ENCODE data around the gene PLCD3. TPM values are rescaled to one million over a fixed set of nuclear protein-coding genes. Genes with fewer than 3 reads are reported as not detected.
"Not testable (repeated sequence)": the region's sequence is repeated elsewhere in the genome, so short reads cannot be mapped to it uniquely, and the experiment has no call there.

Gene PLCD3
- total RNA-seq, 1 donor from 2014 or later, result 12.0 TPM

- DNase-seq (ENCODE audit: low spot score), result peak; percentile 99
Measured at GRCh38 chr17:45135192-45135977, 3.1 kb upstream of the PLCD3 start, which contains the start of gene ACBD4. ACBD4 (plus strand) TSS chr17:45135687; CDS start chr17:45136145, 458 bp downstream.

- peak; percentile 80 for DNase-seq (ENCODE audit: low spot score)
Measured at GRCh38 chr17:45132572-45133463, 503 bp upstream of the PLCD3 start.

- peak; percentile 49 for DNase-seq (ENCODE audit: low spot score)
Measured at GRCh38 chr17:45131616-45132319, 547 bp downstream of the PLCD3 start.

GRCh38 chr17:45130681-45131615 lies 1.4 kb downstream of the PLCD3 start:
- no peak for DNase-seq (ENCODE audit: low spot score)

GRCh38 chr17:45129940-45130680 lies 2.2 kb downstream of the PLCD3 start:
- no peak for DNase-seq (ENCODE audit: low spot score)

- peak; percentile 75 for DNase-seq (ENCODE audit: low spot score)
Measured at GRCh38 chr17:45129426-45129939, 2.8 kb downstream of the PLCD3 start.

- no peak for DNase-seq (ENCODE audit: low spot score)
Measured at GRCh38 chr17:45128989-45129388, 3.3 kb downstream of the PLCD3 start.

GRCh38 chr17:45128331-45128730 lies 4.0 kb downstream of the PLCD3 start:
- DNase-seq (ENCODE audit: low spot score), result no peak

- peak; percentile 69 for DNase-seq (ENCODE audit: low spot score)
Measured at GRCh38 chr17:45127548-45128300, 4.6 kb downstream of the PLCD3 start.

GRCh38 chr17:45127207-45127547 lies 5.1 kb downstream of the PLCD3 start:
- DNase-seq (ENCODE audit: low spot score), result no peak

- DNase-seq (ENCODE audit: low spot score), result no peak
Measured at GRCh38 chr17:45125509-45125908, 6.8 kb downstream of the PLCD3 start.

- not testable (repeated sequence) for DNase-seq (ENCODE audit: low spot score)
Measured at GRCh38 chr17:45124797-45125122, 7.6 kb downstream of the PLCD3 start.

GRCh38 chr17:45123930-45124796 lies 8.2 kb downstream of the PLCD3 start:
- peak; percentile 87 for DNase-seq (ENCODE audit: low spot score)

- no peak for DNase-seq (ENCODE audit: low spot score)
Measured at GRCh38 chr17:45123076-45123770, 9.1 kb downstream of the PLCD3 start.

GRCh38 chr17:45121055-45121454 lies 11.3 kb downstream of the PLCD3 start:
- no peak for DNase-seq (ENCODE audit: low spot score)

GRCh38 chr17:45120558-45120957 lies 11.8 kb downstream of the PLCD3 start:
- DNase-seq (ENCODE audit: low spot score), result no peak

GRCh38 chr17:45119964-45120363 lies 12.4 kb downstream of the PLCD3 start:
- no peak for DNase-seq (ENCODE audit: low spot score)

- no peak for DNase-seq (ENCODE audit: low spot score)
Measured at GRCh38 chr17:45118691-45119090, 13.6 kb downstream of the PLCD3 start.

Data from umbilical cord (tissue), 2 donors.